Measurements from ENCODE around the gene SPIRE1.

GRCh38 chr18:12405066-12405465, 252.8 kb downstream of the SPIRE1 start:
- TF ChIP-seq CTCF (IDR thresholded peaks at IDR 0.05; ENCODE audit: insufficient read depth, low read length, poor library complexity, severe bottlenecking) (no peak), EZH2phosphoT487 (conservative IDR thresholded peaks at IDR 0.05; ENCODE audit: low read length) (no peak)
